HepG2 (cell line): Measurements from ENCODE around the gene RAPGEF6. TPM values are rescaled to one million over a fixed set of nuclear protein-coding genes. Genes with fewer than 3 reads are reported as not detected.

Source experiments
- ATAC-seq: fragments of 200-7000 bp; cut with Tn5 transposase; 3 replicates; pipeline ENCODE4 v1.9.1; 2020; ENCODE audit warnings: mild to moderate bottlenecking, moderate library complexity
- BruUV-seq: library from RNA; stranded (reverse); fragments of 400-500 nt; replicated peaks from 2 replicates; lab custom pipeline; 2021; lab: Mats Ljungman, UMichigan
- CTCF ChIA-PET: fragments of 300-600 bp; formaldehyde crosslinking; extraction: SDS; loops from one replicate; lab custom pipeline; 2021; ENCODE audit warnings: low total read pairs, inconsistent platforms, low intra/inter-chr PET ratio; lab: Yijun Ruan, JAX
- POLR2A ChIA-PET: fragments of 350-600 bp; sonication (Branson Sonifier 250); formaldehyde crosslinking; loops from one replicate; lab custom pipeline; 2020; ENCODE audit warnings: antibody characterized with exemption, inconsistent platforms; lab: Yijun Ruan, JAX
- DNase-seq: peaks from one replicate; pipeline ENCODE4 v3.0.0-alpha.2; 2015; ENCODE audit warnings: low spot score
- FAIRE-seq: peaks from 3 replicates; lab custom pipeline; 2011; peaks lifted over from hg19 to GRCh38; lab: Jason Lieb, UNC
- H2AFZ ChIP-seq: one replicate; pipeline ENCODE4 v1.6.1; 2011; ENCODE audit warnings: low read length, inconsistent platforms
- H3K27ac ChIP-seq: fragments of 300-600 bp; 3 replicates; pipeline ENCODE4 v1.8.0; 2011; ENCODE audit warnings: mixed run types, mild to moderate bottlenecking, mixed read lengths, low read length, inconsistent platforms; ENCODE audit not compliant: insufficient read depth; ENCODE audit errors: extremely low read length
- H3K27me3 ChIP-seq, 2 experiments: fragments of 200-600 bp in 1 of 2; 2 replicates in 1 of 2; 3 replicates in 1 of 2; pipeline versions ENCODE4 v1.6.0 to v1.8.0; 2011; ENCODE audit warnings: low read length in 2 of 2, mild to moderate bottlenecking in 2 of 2, moderate library complexity in 2 of 2, inconsistent platforms in 1 of 2; ENCODE audit not compliant: insufficient read depth in 2 of 2, control insufficient read depth in 1 of 2
- H3K36me3 ChIP-seq, 2 experiments: fragments of 200-600 bp in 1 of 2; replicated peaks in 1 of 2; 2 replicates in 1 of 2; 3 replicates in 1 of 2; pipeline versions ENCODE4 v1.5.1 to v1.8.0; 2011; ENCODE audit warnings: low read length in 2 of 2, inconsistent platforms in 1 of 2; ENCODE audit not compliant: insufficient read depth in 2 of 2, control insufficient read depth in 1 of 2
- H3K4me1 ChIP-seq: 2 replicates; pipeline ENCODE4 v1.5.1; 2012; ENCODE audit warnings: low read length, inconsistent platforms; ENCODE audit not compliant: insufficient read depth
- H3K4me2 ChIP-seq: 2 replicates; pipeline ENCODE4 v1.6.0; 2011; ENCODE audit warnings: low read depth, low read length, inconsistent platforms
- H3K4me3 ChIP-seq, 3 experiments: fragments of 200-600 bp in 1 of 3; sonication (generic), shearing (Covaris generic) in 1 of 3; replicated peaks in 1 of 3; 2 replicates each; pipeline ENCODE4 v1.5.1; 2011 to 2016; ENCODE audit warnings: low read length in 3 of 3, inconsistent platforms in 2 of 3, low read depth in 2 of 3, mild to moderate bottlenecking in 2 of 3, control low read depth in 1 of 3, mixed read lengths in 1 of 3; ENCODE audit not compliant: insufficient read depth in 1 of 3
- H3K79me2 ChIP-seq: one replicate; pipeline ENCODE4 v1.6.1; 2011; ENCODE audit warnings: low read length, inconsistent platforms; ENCODE audit not compliant: insufficient read depth
- H3K9ac ChIP-seq: 2 replicates; pipeline ENCODE4 v1.6.0; 2011; ENCODE audit warnings: mild to moderate bottlenecking, low read depth, low read length, inconsistent platforms; ENCODE audit not compliant: insufficient read depth
- H3K9me3 ChIP-seq: 2 replicates; pipeline ENCODE4 v1.5.1; 2012; ENCODE audit warnings: mild to moderate bottlenecking, low read length
- H4K20me1 ChIP-seq: 2 replicates; pipeline ENCODE4 v1.6.0; 2011; ENCODE audit warnings: inconsistent platforms, mild to moderate bottlenecking, low read length, moderate library complexity; ENCODE audit not compliant: insufficient read depth
- ATM ChIP-seq: fragments of 450-650 bp; IDR thresholded peaks from 2 replicates; pipeline ENCODE4 v1.7.1; 2017; ENCODE audit warnings: mild to moderate bottlenecking, borderline replicate concordance
- BHLHE40 ChIP-seq: IDR thresholded peaks from 2 replicates; pipeline ENCODE4 v1.6.1; 2011; ENCODE audit warnings: low read length, improper control_type of control experiment
- FOXA3 ChIP-seq: IDR thresholded peaks from 2 replicates; pipeline ENCODE4 v1.6.1; 2016; ENCODE audit warnings: missing genetic modification reagents, missing compliant biosample characterization
- KAT7 ChIP-seq: IDR thresholded peaks from 2 replicates; pipeline ENCODE4 v1.6.1; 2018; ENCODE audit warnings: borderline replicate concordance, missing compliant biosample characterization
- MAZ ChIP-seq, 2 experiments: sonication (generic) in 1 of 2; formaldehyde crosslinking in 1 of 2; IDR thresholded peaks; 2 replicates each; pipeline versions ENCODE4 v1.5.0 to v1.6.1; 2012 to 2020; ENCODE audit warnings: low read depth in 2 of 2, mild to moderate bottlenecking in 2 of 2, borderline replicate concordance in 1 of 2, improper control_type of control experiment in 1 of 2, low read length in 1 of 2, missing genetic modification reagents in 1 of 2, moderate library complexity in 1 of 2
- NFATC3 ChIP-seq: sonication (generic); formaldehyde crosslinking; IDR thresholded peaks from 2 replicates; pipeline ENCODE4 v1.5.1; 2020; ENCODE audit warnings: mild to moderate bottlenecking, missing genetic modification reagents
- RXRB ChIP-seq: IDR thresholded peaks from 2 replicates; pipeline ENCODE4 v1.6.1; 2016; ENCODE audit warnings: borderline replicate concordance, missing genetic modification reagents, missing compliant biosample characterization
- SIN3A ChIP-seq: IDR thresholded peaks from 2 replicates; pipeline ENCODE4 v1.6.1; 2011; ENCODE audit warnings: low read depth, mild to moderate bottlenecking, control low read depth, low read length, borderline replicate concordance
- TAF1 ChIP-seq: sonication (generic); formaldehyde crosslinking; IDR thresholded peaks from 2 replicates; pipeline ENCODE4 v1.4.0; 2020; ENCODE audit warnings: missing genetic modification reagents
- ZNF44 ChIP-seq: sonication (generic); formaldehyde crosslinking; IDR thresholded peaks from 2 replicates; pipeline ENCODE4 v1.5.1; 2020; ENCODE audit warnings: mild to moderate bottlenecking, missing genetic modification reagents
- ZNF552 ChIP-seq: sonication (generic); formaldehyde crosslinking; IDR thresholded peaks from 2 replicates; pipeline ENCODE4 v1.9.0; 2022; ENCODE audit warnings: missing genetic modification reagents, mild to moderate bottlenecking, borderline replicate concordance
- ZNF891 ChIP-seq: sonication (generic); formaldehyde crosslinking; IDR thresholded peaks from 2 replicates; pipeline ENCODE4 v1.5.0; 2020; ENCODE audit warnings: mild to moderate bottlenecking, missing genetic modification reagents
- WGBS: methylation state at CpG from one replicate; pipeline ENCODE4 v1.1.6; 2017; ENCODE audit warnings: low lambda C conversion rate; 5-methylcytosine and 5-hydroxymethylcytosine counted together
- in situ Hi-C: cut with HindIII; loops from 2 replicates; pipeline ENCODE4 v1.10.0; 2017; ENCODE audit warnings: low pct_unique_long_range_greater_than_20kb; ENCODE audit not compliant: extremely low pct_ligation_motif_present
- intact Hi-C: fragments of 100-400 bp; cut with micrococcal nuclease; formaldehyde crosslinking; loops from one replicate; pipeline ENCODE4 v1.10.0; 2022; ENCODE audit not compliant: unreplicated experiment
- polyA plus RNA-seq, 8 experiments: library from polyadenylated mRNA; depleted of rRNA in 3 of 8; stranded (reverse) in 7 of 8; unstranded in 1 of 8; fragments of >200 nt; fragmentation: Illumina TruSeq in 4 of 8; extraction: Trizol in 4 of 8; gene quantifications; 2 replicates each; pipeline versions ENCODE4 v1.2.1 to v1.2.3, GENCODE V29; 2011 to 2016; ENCODE audit warnings: low read depth in 4 of 8, missing spikeins in 1 of 8, mixed read lengths in 1 of 8; ENCODE audit not compliant: insufficient read depth in 1 of 8
- total RNA-seq, 5 experiments: library from RNA; depleted of rRNA; stranded (reverse); fragments of >200 nt; fragmentation: Illumina TruSeq; extraction: Trizol; gene quantifications; 2 replicates each; pipeline ENCODE4 v1.2.3, GENCODE V29; 2016; ENCODE audit warnings: low read depth in 1 of 5
- TF ChIP-seq, protein P1 (sequence below): sonication (generic); formaldehyde crosslinking; conservative IDR thresholded peaks from 2 replicates; pipeline ENCODE4 v1.4.0; 2020; ENCODE audit warnings: mild to moderate bottlenecking, missing genetic modification reagents, moderate library complexity

Gene RAPGEF6
- total and polyA plus RNA-seq, 2 of the 13 experiments (the other 11 are each of a cell fraction or from before 2014, with no cell fraction given) = 7.7 to 24.6 TPM

DNA sequence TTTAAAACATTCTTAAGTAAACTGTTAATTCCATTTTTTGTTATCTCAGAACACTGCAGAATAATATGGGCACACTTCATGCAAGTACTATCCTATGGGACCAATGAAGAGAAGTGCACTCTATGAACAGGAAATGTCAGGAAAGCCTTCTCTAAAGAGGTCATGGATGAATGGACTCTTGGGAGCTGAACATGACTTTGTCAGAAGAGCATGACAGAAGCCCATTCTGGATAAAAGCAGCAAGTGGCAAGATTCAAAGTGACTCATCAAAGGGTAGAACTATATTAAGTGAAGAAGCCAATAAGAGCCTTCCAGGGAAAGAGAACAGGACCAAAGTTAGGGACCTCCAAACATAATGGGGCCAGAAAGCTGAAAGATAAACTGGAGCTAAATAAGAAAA lies 94.0 kb downstream of the RAPGEF6 start:
- Histone ChIP-seq H3K36me3 (peaks cover 3 to 5% of the 10 kb centered on the region in 2 experiments; a peak in 2 of 5 replicates), H3K27me3 (no peaks in the 10 kb centered on the region), H4K20me1 (no peaks in the 10 kb centered on the region; the same call in 1 of the 2 replicates), H3K4me2 (no peak overlapping the region), H2AFZ (no peak overlapping the region), H3K79me2 (peaks cover 2% of the 10 kb centered on the region), H3K4me3 (no peak overlapping the region), H3K9ac (no peak overlapping the region), H3K27ac (no peak overlapping the region), H3K4me1 (peaks cover 43% of the 10 kb centered on the region), H3K9me3 (no peaks in the 10 kb centered on the region)
- ChIA-PET POLR2A (no interaction called here), CTCF (no interaction called here)
- in situ Hi-C loops (no loop called here), intact Hi-C loops (no loop called here)
- FAIRE-seq = no peak
- ATAC-seq = no peak
- TF ChIP-seq BHLHE40 = no peak
- BruUV-seq = no TSS peak
- no peak for DNase-seq

DNA sequence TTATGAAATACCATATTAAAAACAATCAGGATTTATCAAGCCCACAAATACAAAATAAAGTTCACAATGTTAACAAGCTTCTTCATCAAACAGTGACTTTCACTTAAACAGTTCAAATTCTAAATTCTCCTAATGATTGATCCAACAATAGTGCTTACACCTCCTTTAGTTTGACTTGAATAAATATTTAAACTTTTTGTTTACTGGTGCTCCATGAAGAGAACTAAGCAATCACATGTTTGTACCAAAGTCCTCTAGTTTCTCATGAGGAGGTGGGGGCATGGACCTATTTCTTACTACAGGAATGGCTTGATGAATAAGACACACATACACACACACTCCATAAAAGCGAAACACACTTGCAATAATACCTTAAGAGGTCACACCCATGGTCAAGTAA lies 95.8 kb downstream of the RAPGEF6 start:
- DNase-seq (no peak), FAIRE-seq (peak; percentile 65), ATAC-seq (peak; percentile 45)
- Histone ChIP-seq H3K4me1 (peaks cover 43% of the 10 kb centered on the region), H3K4me3 (no peak overlapping the region), H2AFZ (no peak overlapping the region), H4K20me1 (no peaks in the 10 kb centered on the region; the same call in 1 of the 2 replicates), H3K27me3 (no peaks in the 10 kb centered on the region), H3K27ac (peak overlapping the region; percentile 26), H3K9ac (no peak overlapping the region), H3K36me3 (peaks cover 5% of the 10 kb centered on the region in 2 experiments; a peak in 1 of 5 replicates), H3K9me3 (no peaks in the 10 kb centered on the region), H3K79me2 (peaks cover 2% of the 10 kb centered on the region), H3K4me2 (peak overlapping the region; percentile 8; the same call in 1 of the 2 replicates)
- no TSS peak for BruUV-seq
- CTCF ChIA-PET = no interaction called here
- in situ Hi-C loops (no loop called here), intact Hi-C loops (no loop called here)
- WGBS = 93% methylated on average over 1 of the region's 1 CpG
- POLR2A ChIA-PET = no interaction called here
- no peak for TF ChIP-seq SIN3A
- no peak for TF ChIP-seq KAT7 (CRISPR knock-in tag)
- no peak for TF ChIP-seq ZNF552
- no peak for TF ChIP-seq NFATC3 (CRISPR knock-in tag)
- peak; percentile 53 for TF ChIP-seq FOXA3 (CRISPR knock-in tag)
- TF ChIP-seq, protein P1, sequence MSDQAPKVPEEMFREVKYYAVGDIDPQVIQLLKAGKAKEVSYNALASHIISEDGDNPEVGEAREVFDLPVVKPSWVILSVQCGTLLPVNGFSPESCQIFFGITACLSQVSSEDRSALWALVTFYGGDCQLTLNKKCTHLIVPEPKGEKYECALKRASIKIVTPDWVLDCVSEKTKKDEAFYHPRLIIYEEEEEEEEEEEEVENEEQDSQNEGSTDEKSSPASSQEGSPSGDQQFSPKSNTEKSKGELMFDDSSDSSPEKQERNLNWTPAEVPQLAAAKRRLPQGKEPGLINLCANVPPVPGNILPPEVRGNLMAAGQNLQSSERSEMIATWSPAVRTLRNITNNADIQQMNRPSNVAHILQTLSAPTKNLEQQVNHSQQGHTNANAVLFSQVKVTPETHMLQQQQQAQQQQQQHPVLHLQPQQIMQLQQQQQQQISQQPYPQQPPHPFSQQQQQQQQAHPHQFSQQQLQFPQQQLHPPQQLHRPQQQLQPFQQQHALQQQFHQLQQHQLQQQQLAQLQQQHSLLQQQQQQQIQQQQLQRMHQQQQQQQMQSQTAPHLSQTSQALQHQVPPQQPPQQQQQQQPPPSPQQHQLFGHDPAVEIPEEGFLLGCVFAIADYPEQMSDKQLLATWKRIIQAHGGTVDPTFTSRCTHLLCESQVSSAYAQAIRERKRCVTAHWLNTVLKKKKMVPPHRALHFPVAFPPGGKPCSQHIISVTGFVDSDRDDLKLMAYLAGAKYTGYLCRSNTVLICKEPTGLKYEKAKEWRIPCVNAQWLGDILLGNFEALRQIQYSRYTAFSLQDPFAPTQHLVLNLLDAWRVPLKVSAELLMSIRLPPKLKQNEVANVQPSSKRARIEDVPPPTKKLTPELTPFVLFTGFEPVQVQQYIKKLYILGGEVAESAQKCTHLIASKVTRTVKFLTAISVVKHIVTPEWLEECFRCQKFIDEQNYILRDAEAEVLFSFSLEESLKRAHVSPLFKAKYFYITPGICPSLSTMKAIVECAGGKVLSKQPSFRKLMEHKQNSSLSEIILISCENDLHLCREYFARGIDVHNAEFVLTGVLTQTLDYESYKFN (CRISPR knock-in tag) = peak; percentile 54; the same call in 1 of the 2 replicates
- TF ChIP-seq TAF1 (CRISPR knock-in tag) = no peak
- no peak for TF ChIP-seq RXRB (CRISPR knock-in tag)
- TF ChIP-seq ZNF44 (CRISPR knock-in tag) = no peak
- no peak for TF ChIP-seq ATM
- TF ChIP-seq MAZ (IDR thresholded peaks at IDR 0.05; ENCODE audit: borderline replicate concordance, low read depth, low read length) = no peak
- TF ChIP-seq MAZ (CRISPR knock-in tag; IDR thresholded peaks at IDR 0.05; ENCODE audit: low read depth) = no peak
- no peak for TF ChIP-seq ZNF891 (CRISPR knock-in tag)
